Prostate gland (tissue), 2 donors: ENCODE data around the gene LIMD2.

Source experiments
- POLR2A ChIP-seq: fragments of 450-650 bp; IDR thresholded peaks from one replicate; pipeline ENCODE4 v1.6.1; 2016; ENCODE audit warnings: antibody characterized with exemption, mild to moderate bottlenecking
- POLR2AphosphoS5 ChIP-seq: sonication (generic); formaldehyde crosslinking; IDR thresholded peaks from one replicate; pipeline ENCODE4 v1.6.1; 2017; ENCODE audit warnings: antibody characterized with exemption
- TF ChIP-seq, protein P1 (sequence below), 4 experiments: fragments of 200-600 bp in 2 of 4; fragments of 450-650 bp in 2 of 4; sonication (generic) in 2 of 4; IDR thresholded peaks; 1 replicate in 3 of 4; 2 replicates in 1 of 4; pipeline ENCODE4 v1.5.1; 2016 to 2019; ENCODE audit warnings: antibody characterized with exemption in 4 of 4, mild to moderate bottlenecking in 2 of 4, moderate library complexity in 2 of 4

- TF ChIP-seq, protein P1, sequence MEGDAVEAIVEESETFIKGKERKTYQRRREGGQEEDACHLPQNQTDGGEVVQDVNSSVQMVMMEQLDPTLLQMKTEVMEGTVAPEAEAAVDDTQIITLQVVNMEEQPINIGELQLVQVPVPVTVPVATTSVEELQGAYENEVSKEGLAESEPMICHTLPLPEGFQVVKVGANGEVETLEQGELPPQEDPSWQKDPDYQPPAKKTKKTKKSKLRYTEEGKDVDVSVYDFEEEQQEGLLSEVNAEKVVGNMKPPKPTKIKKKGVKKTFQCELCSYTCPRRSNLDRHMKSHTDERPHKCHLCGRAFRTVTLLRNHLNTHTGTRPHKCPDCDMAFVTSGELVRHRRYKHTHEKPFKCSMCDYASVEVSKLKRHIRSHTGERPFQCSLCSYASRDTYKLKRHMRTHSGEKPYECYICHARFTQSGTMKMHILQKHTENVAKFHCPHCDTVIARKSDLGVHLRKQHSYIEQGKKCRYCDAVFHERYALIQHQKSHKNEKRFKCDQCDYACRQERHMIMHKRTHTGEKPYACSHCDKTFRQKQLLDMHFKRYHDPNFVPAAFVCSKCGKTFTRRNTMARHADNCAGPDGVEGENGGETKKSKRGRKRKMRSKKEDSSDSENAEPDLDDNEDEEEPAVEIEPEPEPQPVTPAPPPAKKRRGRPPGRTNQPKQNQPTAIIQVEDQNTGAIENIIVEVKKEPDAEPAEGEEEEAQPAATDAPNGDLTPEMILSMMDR (IDR thresholded peaks at IDR 0.05) = no peak
- no peak for TF ChIP-seq POLR2A
- TF ChIP-seq POLR2AphosphoS5 = no peak
Measured at GRCh38 chr17:63682441-63682840, 17.5 kb downstream of the LIMD2 start.
